AG08395 (cell line): ENCODE measurements around the gene WAC.

Experiments used
- DNase-seq: peaks from one replicate; pipeline ENCODE4 v3.0.0; 2012; ENCODE audit warnings: mixed read lengths, low spot score

The WAC gene

GRCh38 chr10:28669227-28670173 lies 136.6 kb downstream of the WAC start:
- no peak for DNase-seq
